GM23338 (cell line): Measurements from ENCODE around the gene NAT14. TPM values are rescaled to one million over a fixed set of nuclear protein-coding genes. Genes with fewer than 3 reads are reported as not detected.
A peak's percentile ranks its signal among the peaks of the same experiment; 100 is the strongest.

Source experiments
- ATAC-seq: fragments of 200-7000 bp; cut with Tn5 transposase; 3 replicates; pipeline ENCODE4 v1.9.1; 2020
- DNase-seq: peaks from one replicate; pipeline ENCODE4 v3.0.0-alpha.2; 2015; ENCODE audit warnings: low spot score
- H2AFZ ChIP-seq: fragments of 200-600 bp; sonication (generic); 2 replicates; pipeline ENCODE4 v1.8.0; 2016; ENCODE audit warnings: antibody characterized with exemption, mild to moderate bottlenecking, moderate library complexity
- H3F3A ChIP-seq: fragments of 200-600 bp; sonication (generic); replicated peaks from 2 replicates; pipeline ENCODE4 v1.8.0; 2017; ENCODE audit warnings: antibody characterized with exemption, mixed run types, low read depth
- H3K27ac ChIP-seq: fragments of 200-600 bp; sonication (generic); 2 replicates; pipeline ENCODE4 v1.6.1; 2016; ENCODE audit warnings: low read depth
- H3K27me3 ChIP-seq: fragments of 200-600 bp; sonication (generic); 2 replicates; pipeline ENCODE4 v1.8.0; 2016; ENCODE audit warnings: mild to moderate bottlenecking, mixed run types, moderate library complexity; ENCODE audit not compliant: insufficient read depth
- H3K36me3 ChIP-seq: fragments of 200-600 bp; sonication (generic); 2 replicates; pipeline ENCODE4 v1.8.0; 2016; ENCODE audit warnings: mild to moderate bottlenecking; ENCODE audit not compliant: insufficient read depth
- H3K4me1 ChIP-seq: fragments of 200-600 bp; sonication (generic); 2 replicates; pipeline ENCODE4 v1.8.0; 2016; ENCODE audit warnings: mild to moderate bottlenecking, moderate library complexity; ENCODE audit not compliant: insufficient read depth
- H3K4me2 ChIP-seq: fragments of 200-600 bp; sonication (generic); 2 replicates; pipeline ENCODE4 v1.7.1; 2017; ENCODE audit warnings: mixed run types
- H3K4me3 ChIP-seq: fragments of 200-600 bp; sonication (generic); 2 replicates; pipeline ENCODE4 v1.6.1; 2016; ENCODE audit warnings: mixed run types
- H3K79me2 ChIP-seq: fragments of 200-600 bp; sonication (generic); replicated peaks from 2 replicates; pipeline ENCODE4 v1.8.0; 2017; ENCODE audit warnings: mild to moderate bottlenecking; ENCODE audit not compliant: insufficient read depth
- H3K9me2 ChIP-seq: fragments of 200-600 bp; sonication (generic); 2 replicates; pipeline ENCODE4 v1.8.0; 2017; ENCODE audit not compliant: insufficient read depth
- H4K20me1 ChIP-seq: fragments of 200-600 bp; sonication (generic); replicated peaks from 2 replicates; pipeline ENCODE4 v1.8.0; 2017; ENCODE audit warnings: mild to moderate bottlenecking; ENCODE audit not compliant: insufficient read depth
- H3K27ac Mint-ChIP-seq: 2 replicates; pipeline ENCODE4 v1.8.0; 2020; ENCODE audit warnings: inconsistent platforms, mild to moderate bottlenecking, moderate library complexity, mixed read lengths
- H3K27me3 Mint-ChIP-seq: 3 replicates; pipeline ENCODE4 v1.8.0; 2022; ENCODE audit warnings: low read depth, mild to moderate bottlenecking, moderate library complexity, mixed read lengths, inconsistent platforms; ENCODE audit not compliant: insufficient read depth, poor library complexity
- H3K36me3 Mint-ChIP-seq: 3 replicates; pipeline ENCODE4 v1.8.0; 2021; ENCODE audit warnings: low read depth, mild to moderate bottlenecking, inconsistent platforms, moderate library complexity, mixed read lengths
- H3K4me1 Mint-ChIP-seq: 3 replicates; pipeline ENCODE4 v1.8.0; 2020; ENCODE audit warnings: mild to moderate bottlenecking, inconsistent platforms, mixed read lengths
- H3K4me3 Mint-ChIP-seq: 3 replicates; pipeline ENCODE4 v1.8.0; 2021; ENCODE audit warnings: moderate library complexity, mild to moderate bottlenecking, inconsistent platforms, mixed read lengths
- H3K9me3 Mint-ChIP-seq: 3 replicates; pipeline ENCODE4 v1.8.0; 2020; ENCODE audit warnings: moderate library complexity, mild to moderate bottlenecking, inconsistent platforms, mixed read lengths
- NANOG ChIP-seq: IDR thresholded peaks from 2 replicates; pipeline ENCODE4 v1.6.1; 2016; ENCODE audit warnings: antibody characterized with exemption, borderline replicate concordance
- ZNF331 ChIP-seq: fragments of 250-450 bp; sonication (Bioruptor Pico); IDR thresholded peaks from 2 replicates; pipeline ENCODE4 v1.5.0; 2020; ENCODE audit warnings: low read depth, mild to moderate bottlenecking, moderate library complexity
- polyA plus RNA-seq: library from polyadenylated mRNA; unstranded; fragments of >200 nt; fragmentation: Nextera tagmentation; extraction: Ambion mirVana; gene quantifications from 2 replicates; pipeline ENCODE4 v1.2.1, GENCODE V29; 2016
- total RNA-seq: library from RNA; depleted of rRNA; stranded (reverse); fragments of >200 nt; shearing (Covaris generic); gene quantifications from 2 replicates; pipeline ENCODE4 v1.2.3, GENCODE V29; 2014
- TF ChIP-seq, protein P1 (sequence below): fragments of 250-450 bp; sonication (Bioruptor Pico); IDR thresholded peaks from 2 replicates; pipeline ENCODE4 v1.5.0; 2020; ENCODE audit warnings: mild to moderate bottlenecking, moderate library complexity
- TF ChIP-seq, protein P2 (sequence below), 2 experiments: fragments of 200-600 bp in 1 of 2; sonication (generic) in 1 of 2; conservative IDR thresholded peaks; 2 replicates each; pipeline versions ENCODE4 v1.5.1 to v1.6.1; 2016 to 2017; ENCODE audit warnings: antibody characterized with exemption in 2 of 2, low read depth in 2 of 2, mild to moderate bottlenecking in 2 of 2, moderate library complexity in 1 of 2

Gene NAT14
- total and polyA plus RNA-seq, 2 experiments from 2014 or later = 27.8 to 39.6 TPM

DNA sequence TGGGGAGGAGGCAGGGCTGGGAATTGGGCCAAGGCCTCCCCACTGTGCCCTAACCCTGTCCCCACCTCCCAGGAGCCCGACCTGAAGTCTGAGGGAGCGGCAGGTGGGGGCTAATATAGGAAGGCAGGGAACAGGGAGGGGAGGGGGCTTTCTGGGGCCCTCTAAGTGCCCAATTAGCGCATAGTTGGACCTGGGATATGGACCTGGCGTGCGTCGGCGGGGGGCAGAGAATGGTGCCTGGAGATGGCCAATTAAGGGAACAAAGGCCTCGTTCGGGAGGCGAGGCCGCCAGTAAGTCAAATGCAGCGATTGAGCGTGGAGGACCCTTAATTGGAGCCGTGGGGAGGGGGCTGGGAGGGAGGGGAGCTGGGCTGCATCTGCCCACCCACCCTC is 20.3 kb upstream of the NAT14 start, which contains the start of gene C19orf85:
Gene C19orf85, minus strand, starts transcription at position 90 of the 393 bp plus-strand sequence. CDS start 197 bp downstream, outside the sequence.
- H3K9me2 ChIP-seq = no peaks in the 10 kb centered on the region
- H3K36me3 Mint-ChIP-seq = peaks cover 2% of the 10 kb centered on the region; the same call in 1 of the 3 replicates
- H3K27me3 Mint-ChIP-seq = peaks cover 21% of the 10 kb centered on the region
- no peak within 1 kb of the TSS for H3K27ac ChIP-seq
- H3F3A ChIP-seq = peaks cover 24% of the 10 kb centered on the region; the same call in 1 of the 2 replicates
- H3K27me3 ChIP-seq = no peaks in the 10 kb centered on the region
- peaks cover 22% of the 10 kb centered on the region for H3K4me1 ChIP-seq
- H3K9me3 Mint-ChIP-seq = peaks cover 3% of the 10 kb centered on the region; the same call in 1 of the 3 replicates
- H4K20me1 ChIP-seq = no peaks in the 10 kb centered on the region; the same call in 1 of the 2 replicates
- H2AFZ ChIP-seq = peak within 1 kb of the TSS; percentile 76; the same call in 1 of the 2 replicates
- H3K4me3 ChIP-seq = 0 out of 2 replicates have a peak within 1 kb of the TSS, but pooled peaks have one; percentile 32
- peaks cover 9% of the 10 kb centered on the region for H3K79me2 ChIP-seq
- TF ChIP-seq, protein P1, sequence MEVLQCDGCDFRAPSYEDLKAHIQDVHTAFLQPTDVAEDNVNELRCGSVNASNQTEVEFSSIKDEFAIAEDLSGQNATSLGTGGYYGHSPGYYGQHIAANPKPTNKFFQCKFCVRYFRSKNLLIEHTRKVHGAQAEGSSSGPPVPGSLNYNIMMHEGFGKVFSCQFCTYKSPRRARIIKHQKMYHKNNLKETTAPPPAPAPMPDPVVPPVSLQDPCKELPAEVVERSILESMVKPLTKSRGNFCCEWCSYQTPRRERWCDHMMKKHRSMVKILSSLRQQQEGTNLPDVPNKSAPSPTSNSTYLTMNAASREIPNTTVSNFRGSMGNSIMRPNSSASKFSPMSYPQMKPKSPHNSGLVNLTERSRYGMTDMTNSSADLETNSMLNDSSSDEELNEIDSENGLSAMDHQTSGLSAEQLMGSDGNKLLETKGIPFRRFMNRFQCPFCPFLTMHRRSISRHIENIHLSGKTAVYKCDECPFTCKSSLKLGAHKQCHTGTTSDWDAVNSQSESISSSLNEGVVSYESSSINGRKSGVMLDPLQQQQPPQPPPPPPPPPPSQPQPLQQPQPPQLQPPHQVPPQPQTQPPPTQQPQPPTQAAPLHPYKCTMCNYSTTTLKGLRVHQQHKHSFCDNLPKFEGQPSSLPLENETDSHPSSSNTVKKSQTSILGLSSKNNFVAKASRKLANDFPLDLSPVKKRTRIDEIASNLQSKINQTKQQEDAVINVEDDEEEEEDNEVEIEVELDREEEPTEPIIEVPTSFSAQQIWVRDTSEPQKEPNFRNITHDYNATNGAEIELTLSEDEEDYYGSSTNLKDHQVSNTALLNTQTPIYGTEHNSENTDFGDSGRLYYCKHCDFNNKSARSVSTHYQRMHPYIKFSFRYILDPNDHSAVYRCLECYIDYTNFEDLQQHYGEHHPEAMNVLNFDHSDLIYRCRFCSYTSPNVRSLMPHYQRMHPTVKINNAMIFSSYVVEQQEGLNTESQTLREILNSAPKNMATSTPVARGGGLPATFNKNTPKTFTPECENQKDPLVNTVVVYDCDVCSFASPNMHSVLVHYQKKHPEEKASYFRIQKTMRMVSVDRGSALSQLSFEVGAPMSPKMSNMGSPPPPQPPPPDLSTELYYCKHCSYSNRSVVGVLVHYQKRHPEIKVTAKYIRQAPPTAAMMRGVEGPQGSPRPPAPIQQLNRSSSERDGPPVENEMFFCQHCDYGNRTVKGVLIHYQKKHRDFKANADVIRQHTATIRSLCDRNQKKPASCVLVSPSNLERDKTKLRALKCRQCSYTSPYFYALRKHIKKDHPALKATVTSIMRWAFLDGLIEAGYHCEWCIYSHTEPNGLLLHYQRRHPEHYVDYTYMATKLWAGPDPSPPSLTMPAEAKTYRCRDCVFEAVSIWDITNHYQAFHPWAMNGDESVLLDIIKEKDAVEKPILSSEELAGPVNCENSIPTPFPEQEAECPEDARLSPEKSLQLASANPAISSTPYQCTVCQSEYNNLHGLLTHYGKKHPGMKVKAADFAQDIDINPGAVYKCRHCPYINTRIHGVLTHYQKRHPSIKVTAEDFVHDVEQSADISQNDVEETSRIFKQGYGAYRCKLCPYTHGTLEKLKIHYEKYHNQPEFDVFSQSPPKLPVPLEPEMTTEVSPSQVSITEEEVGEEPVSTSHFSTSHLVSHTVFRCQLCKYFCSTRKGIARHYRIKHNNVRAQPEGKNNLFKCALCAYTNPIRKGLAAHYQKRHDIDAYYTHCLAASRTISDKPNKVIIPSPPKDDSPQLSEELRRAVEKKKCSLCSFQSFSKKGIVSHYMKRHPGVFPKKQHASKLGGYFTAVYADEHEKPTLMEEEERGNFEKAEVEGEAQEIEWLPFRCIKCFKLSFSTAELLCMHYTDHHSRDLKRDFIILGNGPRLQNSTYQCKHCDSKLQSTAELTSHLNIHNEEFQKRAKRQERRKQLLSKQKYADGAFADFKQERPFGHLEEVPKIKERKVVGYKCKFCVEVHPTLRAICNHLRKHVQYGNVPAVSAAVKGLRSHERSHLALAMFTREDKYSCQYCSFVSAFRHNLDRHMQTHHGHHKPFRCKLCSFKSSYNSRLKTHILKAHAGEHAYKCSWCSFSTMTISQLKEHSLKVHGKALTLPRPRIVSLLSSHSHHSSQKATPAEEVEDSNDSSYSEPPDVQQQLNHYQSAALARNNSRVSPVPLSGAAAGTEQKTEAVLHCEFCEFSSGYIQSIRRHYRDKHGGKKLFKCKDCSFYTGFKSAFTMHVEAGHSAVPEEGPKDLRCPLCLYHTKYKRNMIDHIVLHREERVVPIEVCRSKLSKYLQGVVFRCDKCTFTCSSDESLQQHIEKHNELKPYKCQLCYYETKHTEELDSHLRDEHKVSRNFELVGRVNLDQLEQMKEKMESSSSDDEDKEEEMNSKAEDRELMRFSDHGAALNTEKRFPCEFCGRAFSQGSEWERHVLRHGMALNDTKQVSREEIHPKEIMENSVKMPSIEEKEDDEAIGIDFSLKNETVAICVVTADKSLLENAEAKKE (CRISPR knock-in tag) = no peak
- peak; percentile 29; the same call in 1 of the 2 replicates for TF ChIP-seq NANOG
- ATAC-seq = no peak
- DNase-seq = no peak
- no peaks in the 10 kb centered on the region for H3K36me3 ChIP-seq
- H3K4me1 Mint-ChIP-seq = peaks cover 27% of the 10 kb centered on the region
- peak within 1 kb of the TSS; percentile 71 for H3K4me2 ChIP-seq
- no peak within 1 kb of the TSS for H3K4me3 Mint-ChIP-seq
- 0 out of 2 replicates have a peak within 1 kb of the TSS, but pooled peaks have one; percentile 14 for H3K27ac Mint-ChIP-seq

DNA sequence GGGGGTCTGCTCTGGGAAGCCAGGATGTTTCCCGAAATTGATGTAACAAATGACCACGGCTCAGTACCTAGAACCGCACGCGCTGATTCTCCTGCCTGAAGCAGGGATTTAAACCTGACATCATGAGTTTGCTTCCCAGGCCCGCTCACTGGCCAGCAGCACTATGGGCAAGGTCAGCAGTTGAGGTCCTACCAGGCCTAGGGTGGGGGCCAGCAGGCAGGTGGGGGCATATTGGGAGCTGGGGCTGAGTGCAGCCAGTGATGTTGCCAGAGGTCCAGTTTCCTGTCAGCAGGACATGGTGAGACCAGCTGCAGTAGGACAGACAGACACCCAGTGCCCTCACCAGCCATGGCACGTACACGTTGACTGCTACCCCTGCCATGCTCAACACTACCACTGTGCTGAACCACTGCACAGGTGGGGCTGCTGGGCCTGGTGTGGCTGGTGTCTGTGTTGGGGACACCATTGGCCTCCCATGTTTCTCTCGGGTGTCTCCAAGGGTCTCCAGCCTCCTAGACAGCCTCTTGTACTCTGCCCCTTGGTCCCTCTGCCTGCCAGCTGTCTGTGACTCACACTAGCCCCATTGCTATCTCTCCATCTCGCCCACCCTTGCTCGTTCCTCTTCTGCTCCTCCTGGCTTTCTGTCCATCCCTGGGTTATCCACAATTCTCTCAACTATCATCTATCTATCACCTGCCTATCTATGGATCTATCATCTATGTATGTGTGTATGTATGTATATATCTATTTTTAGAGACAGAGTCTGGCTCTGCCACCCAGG is 19.3 kb upstream of the NAT14 start:
- no peak overlapping the region; the same call in 2 of the 3 replicates for H3K4me3 Mint-ChIP-seq
- ATAC-seq = no peak

More for the DNA sequence above, 19.3 kb upstream of the NAT14 start:
- Histone ChIP-seq H2AFZ (no peak overlapping the region), H3F3A (peaks cover 16% of the 10 kb centered on the region; the same call in 1 of the 2 replicates), H3K79me2 (no peaks in the 10 kb centered on the region), H3K27ac (no peak overlapping the region), H3K36me3 (no peaks in the 10 kb centered on the region), H3K4me1 (peaks cover 13% of the 10 kb centered on the region), H4K20me1 (no peaks in the 10 kb centered on the region), H3K4me2 (no peak overlapping the region), H3K27me3 (no peaks in the 10 kb centered on the region), H3K9me2 (no peaks in the 10 kb centered on the region), H3K4me3 (no peak overlapping the region)
- Mint-ChIP-seq H3K27me3 (peaks cover 21% of the 10 kb centered on the region), H3K4me1 (peaks cover 17% of the 10 kb centered on the region), H3K36me3 (peaks cover 2% of the 10 kb centered on the region; the same call in 1 of the 3 replicates), H3K9me3 (peaks cover 3% of the 10 kb centered on the region; the same call in 1 of the 3 replicates), H3K27ac (no peak overlapping the region)
- no peak for TF ChIP-seq ZNF331 (CRISPR knock-in tag)
- TF ChIP-seq, protein P2, sequence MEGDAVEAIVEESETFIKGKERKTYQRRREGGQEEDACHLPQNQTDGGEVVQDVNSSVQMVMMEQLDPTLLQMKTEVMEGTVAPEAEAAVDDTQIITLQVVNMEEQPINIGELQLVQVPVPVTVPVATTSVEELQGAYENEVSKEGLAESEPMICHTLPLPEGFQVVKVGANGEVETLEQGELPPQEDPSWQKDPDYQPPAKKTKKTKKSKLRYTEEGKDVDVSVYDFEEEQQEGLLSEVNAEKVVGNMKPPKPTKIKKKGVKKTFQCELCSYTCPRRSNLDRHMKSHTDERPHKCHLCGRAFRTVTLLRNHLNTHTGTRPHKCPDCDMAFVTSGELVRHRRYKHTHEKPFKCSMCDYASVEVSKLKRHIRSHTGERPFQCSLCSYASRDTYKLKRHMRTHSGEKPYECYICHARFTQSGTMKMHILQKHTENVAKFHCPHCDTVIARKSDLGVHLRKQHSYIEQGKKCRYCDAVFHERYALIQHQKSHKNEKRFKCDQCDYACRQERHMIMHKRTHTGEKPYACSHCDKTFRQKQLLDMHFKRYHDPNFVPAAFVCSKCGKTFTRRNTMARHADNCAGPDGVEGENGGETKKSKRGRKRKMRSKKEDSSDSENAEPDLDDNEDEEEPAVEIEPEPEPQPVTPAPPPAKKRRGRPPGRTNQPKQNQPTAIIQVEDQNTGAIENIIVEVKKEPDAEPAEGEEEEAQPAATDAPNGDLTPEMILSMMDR (conservative IDR thresholded peaks at IDR 0.05; ENCODE audit: low read depth in 2 of 2) = no peak
- DNase-seq = no peak
